HG03060 (cell line): ENCODE measurements around the gene KCNJ15.

ENCODE experiments used
- ATAC-seq: cut with Tn5 transposase; IDR thresholded peaks from one replicate; pipeline ENCODE4 v1.9.1; 2021; ENCODE audit warnings: low read depth, moderate number of reproducible peaks; ENCODE audit not compliant: unreplicated experiment

KCNJ15 gene

DNA sequence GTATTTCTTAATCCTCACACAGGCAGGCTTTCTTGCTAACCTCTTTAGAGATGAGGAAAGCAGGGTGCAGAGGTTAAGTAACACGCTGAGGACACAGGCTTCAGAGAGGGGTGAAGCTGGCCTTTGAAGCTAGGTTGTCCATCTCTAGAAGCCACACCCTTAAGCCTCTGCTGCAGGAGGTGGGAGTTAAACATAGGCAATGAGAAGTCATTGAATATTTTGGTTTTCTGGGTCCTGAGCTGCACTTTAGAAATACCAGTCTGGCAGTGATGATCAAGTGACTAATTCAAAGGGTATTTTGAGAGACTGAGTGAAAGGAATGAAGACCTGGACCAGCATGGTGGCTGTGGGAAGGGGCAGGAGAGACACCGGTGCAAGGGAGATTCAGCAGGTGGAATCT lies 9.9 kb downstream of the KCNJ15 start:
- no peak for ATAC-seq

DNA sequence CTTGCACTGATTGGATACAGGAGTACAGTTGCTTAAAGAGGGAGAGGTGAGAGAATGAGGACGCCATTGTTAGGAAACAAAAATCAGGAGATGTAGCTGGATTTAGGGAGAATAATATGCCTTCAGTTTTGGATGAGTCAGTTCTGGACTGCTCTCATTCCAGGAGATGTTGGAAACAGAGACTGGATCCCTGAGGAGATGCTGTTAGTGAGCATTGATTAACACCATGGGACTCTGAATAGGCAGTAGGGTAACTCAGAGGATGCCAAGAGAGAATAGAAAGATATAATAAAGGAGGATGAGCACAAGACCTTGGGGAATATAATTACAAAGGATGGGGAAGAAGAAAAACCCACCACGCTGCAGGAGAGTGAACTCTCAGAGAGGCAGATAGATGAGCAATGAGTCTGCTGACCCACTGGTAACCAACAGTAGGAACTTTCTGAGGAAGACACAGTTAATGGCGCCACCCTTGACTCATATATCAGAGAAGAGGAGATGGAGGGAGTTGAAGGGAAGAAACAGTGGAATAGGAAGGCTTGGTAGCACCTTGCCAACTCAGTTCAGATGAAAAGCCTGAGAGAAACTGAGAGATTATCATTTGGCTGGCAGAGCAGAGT lies 10.5 kb downstream of the KCNJ15 start:
- no peak for ATAC-seq

DNA sequence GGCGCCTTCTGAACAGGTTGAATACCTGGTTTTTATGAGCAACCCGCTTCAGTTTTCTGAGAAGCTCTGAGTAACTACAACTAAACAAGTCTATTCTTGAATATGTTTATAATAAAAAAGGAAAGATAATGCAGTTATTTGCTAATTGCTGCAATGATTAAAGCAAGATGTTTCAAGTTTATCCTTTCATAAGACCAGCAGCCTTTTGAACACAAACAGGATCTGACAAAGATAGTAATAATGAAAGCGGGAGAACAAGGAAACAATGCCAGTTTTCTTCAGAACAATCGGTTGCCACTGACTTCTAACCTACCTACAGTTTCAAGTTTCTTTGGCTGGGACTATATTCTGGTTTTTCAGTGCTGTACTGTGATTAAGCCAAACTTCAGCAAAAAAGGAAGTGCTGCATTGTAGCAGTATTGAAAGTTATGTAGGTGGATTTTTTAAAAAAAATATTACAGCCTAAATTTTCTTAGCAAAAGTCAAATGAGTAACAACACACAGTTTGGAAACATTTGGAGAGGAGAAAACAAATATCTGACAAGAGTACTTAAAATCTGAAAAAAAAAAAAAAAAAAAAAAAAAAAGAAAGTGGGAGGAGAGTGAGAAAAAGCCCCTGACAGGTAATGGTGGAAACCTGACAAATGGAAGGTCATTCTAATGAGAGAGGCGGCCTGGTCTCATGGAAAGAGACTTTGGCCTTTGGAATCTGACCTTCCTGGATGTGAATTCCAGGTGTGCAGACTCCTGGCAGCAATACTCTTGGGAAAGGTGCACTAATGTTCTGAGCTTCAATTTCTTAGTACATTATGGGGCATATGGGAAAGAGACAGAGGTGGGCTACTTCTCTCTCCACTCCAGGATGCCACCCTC lies 11.4 kb downstream of the KCNJ15 start:
- ATAC-seq, result no peak

DNA sequence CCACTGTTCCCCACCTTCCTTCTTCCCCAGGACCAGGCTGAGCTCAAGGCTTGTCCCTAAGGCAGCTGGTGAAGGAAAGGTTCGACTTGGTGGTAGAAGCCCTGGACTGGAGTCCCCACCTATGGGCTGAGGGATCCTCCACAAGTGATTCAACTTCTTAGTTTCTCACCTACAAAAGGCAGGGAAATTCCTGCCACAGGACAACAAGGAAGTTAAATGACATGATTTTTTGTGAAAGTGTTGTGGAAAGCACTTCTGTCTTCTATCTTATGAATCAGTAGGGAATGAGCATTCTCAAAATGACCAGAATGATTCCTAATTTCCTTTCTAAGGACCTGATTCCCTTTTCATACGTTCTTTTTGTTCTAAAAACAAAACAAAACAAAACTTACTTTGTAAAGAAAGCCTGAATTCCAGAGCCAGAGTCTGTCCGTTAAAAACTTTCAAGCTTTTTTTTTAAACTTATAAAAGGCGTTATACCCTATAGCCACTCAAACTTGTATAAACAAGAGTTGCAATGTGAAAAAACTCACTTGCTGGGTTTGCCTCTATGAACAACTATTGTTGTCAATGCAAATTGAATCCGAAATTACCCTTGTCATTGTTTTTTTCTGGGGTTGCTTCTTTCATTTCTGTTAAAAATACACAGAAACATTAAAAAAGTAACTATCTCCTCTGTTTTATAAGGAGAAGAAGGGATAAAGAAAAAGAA lies 12.2 kb downstream of the KCNJ15 start:
- ATAC-seq, result no peak

DNA sequence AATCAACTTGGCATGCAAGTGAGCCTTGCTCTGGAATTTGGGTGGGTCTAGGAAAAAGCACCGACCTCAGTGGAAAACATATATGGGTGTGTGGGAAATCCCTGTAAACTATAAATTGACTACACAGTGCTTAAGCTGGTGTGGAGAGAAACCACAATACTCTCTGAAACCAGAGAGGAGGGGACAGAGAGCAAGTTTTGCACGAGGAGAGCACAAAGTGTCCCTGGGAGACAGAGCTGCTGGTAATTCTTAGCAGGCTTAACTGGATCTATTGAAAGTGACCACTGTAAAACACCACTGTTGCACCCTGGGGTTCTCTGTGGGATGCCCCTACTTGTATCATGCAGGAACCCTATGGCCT lies 12.8 kb downstream of the KCNJ15 start:
- peak; percentile 44 for ATAC-seq

DNA sequence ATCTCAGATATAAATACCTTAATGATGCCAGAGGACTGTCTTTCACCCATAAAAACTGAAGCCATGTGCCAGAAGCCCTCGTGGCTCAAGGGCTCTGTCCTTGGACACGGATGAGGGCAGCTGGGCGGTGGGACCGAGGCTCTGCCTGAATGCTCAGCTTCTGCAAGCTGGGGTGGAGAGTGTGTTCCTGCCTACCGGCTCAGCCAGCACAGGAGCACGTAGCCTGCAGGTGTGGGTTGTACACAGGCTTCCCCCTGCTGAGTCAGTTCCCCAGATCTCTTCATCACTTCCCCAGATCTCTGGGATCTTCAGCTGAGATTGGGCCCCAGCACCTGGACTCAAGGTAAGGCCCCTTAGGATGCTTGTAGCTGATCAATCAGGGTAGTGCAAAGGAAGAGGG lies 15.4 kb downstream of the KCNJ15 start:
- ATAC-seq, result no peak

DNA sequence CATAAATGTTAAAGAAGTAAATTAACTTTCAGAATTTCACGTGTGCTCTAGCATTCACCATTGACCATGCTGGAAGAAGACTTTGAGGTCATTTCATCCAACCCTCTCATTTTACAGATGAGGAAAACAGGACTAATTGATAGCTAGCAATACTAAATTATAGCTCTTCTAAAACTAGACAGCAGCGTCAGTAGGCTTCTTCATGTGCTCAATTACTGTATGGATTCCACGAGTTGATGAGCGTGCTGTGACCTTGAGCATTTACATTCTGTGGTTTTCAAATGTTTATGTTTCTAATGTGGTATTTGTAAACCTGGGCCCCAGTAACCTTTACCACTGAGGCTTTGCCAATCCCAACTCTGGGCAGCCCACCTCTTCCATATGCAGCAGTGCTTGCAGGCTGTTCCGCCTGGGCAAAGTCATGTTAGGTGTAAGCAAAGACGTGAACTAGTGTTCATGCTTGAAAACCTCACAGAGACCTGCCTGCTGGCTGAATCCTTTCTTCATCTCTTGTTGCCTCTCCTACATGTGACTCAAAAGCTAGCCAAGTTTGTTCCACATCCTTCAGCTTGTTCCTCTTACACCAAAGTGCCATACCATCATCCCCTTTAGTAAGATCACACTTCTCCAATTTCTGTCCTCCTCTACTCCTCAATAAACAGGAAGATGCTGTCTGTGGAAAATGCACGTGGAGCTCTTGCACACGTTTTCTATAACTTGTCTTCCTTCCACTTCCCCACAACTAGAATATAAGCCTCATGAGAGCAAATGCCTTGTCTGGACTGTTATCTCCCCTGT lies 17.2 kb downstream of the KCNJ15 start:
- ATAC-seq, result no peak

DNA sequence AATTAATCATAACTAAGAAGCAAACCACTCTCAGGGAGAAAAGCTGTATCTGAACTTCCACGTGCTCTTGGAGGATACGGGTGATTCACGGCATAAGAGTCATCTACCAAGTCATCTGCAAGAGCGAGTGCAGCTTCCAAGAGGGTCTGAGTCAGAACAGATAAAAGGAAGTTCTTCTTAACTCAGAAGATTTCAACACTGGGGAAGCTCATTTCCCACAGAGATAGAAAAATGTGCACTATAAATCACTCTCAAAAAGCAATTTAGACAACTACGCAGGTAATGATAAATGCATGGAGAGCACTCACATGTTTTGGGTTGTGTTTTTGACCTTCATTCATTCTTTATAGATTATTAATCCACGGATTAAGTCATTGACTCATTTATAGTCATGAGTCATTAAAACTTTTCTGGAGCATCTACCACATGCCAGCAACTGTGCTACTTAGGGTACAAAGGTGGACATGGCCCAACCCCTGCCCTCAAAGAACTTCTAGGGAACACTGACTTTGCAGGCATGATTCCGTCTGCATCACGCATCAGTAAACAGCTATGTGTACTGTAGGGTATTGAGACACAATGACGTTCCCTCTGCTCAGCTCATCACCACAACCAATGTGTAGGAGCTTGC lies 20.8 kb downstream of the KCNJ15 start:
- ATAC-seq, result no peak

DNA sequence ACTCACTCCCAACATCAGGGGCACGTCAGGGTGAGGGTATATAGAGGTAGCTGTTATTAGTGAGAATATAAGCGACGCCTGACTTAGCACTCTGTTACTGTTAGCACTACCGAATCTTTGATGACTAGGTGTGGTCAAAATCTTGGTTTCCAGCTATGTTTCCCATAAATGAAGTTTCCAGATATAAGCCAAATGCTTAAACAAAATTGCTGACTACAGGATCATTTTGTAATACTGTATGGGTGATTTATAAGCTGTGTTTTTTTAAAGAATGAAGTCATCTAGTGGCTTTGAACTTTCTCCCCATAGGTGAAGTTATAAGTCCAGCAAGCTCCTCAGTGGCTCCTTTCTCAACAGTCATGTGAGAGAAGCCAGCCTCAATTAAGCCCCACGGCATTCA lies 23.7 kb downstream of the KCNJ15 start:
- ATAC-seq, result no peak

DNA sequence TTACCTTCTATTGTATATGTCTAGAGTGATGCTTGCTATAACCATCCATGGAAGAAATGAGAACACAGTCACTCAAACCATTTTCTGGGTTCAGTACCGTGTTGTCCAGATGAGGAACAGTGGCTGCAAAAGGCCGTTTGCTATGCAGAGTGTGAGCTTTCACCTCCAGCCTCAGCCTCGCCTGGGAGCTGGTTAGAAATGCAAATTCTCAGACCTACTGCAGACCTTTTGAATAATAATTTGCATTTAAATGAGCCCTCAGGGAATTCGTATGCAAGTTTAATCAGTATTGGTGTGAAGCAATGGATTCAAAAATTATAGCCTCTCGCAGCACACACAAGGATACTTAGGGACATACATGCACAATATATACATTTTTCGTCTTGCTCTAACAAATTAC lies 24.1 kb downstream of the KCNJ15 start:
- ATAC-seq, result no peak

DNA sequence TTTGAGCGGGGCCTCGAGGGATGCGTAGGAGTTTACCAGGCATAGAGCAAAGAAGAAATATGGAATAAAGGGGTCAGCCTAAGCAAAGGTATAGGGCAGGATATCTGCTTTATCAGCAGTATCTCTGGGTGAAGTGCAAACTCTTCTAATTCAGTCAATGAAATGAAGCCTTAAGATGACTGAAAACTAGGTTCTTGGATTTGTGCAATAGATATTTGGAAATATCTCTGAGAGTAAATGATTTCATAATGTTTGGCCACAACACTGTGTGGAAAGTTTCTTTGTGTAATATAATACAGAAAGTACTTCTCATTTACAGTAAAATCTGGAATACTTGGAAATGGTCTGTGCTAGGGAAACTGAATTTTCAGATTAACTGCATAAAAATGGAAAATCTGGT lies 26.1 kb downstream of the KCNJ15 start:
- ATAC-seq, result no peak

DNA sequence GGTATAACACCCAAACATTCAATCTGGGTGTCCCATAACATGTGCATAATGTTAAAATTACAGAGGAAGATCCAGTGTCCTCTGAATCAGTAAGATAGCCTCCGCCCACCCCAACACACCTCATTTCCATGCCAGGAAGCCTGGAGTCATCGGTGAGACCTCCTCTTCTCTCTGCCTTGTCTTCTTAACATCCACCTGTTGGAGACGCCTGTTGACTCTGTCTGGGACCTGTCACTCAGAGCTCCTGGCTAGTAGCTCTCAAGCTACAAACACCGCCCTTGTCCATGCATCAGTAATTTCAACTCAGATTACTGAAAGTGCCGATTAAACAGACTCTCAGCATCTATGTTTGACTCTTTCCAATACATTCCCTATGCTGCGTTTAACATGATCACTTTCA lies 27.4 kb downstream of the KCNJ15 start:
- no peak for ATAC-seq

DNA sequence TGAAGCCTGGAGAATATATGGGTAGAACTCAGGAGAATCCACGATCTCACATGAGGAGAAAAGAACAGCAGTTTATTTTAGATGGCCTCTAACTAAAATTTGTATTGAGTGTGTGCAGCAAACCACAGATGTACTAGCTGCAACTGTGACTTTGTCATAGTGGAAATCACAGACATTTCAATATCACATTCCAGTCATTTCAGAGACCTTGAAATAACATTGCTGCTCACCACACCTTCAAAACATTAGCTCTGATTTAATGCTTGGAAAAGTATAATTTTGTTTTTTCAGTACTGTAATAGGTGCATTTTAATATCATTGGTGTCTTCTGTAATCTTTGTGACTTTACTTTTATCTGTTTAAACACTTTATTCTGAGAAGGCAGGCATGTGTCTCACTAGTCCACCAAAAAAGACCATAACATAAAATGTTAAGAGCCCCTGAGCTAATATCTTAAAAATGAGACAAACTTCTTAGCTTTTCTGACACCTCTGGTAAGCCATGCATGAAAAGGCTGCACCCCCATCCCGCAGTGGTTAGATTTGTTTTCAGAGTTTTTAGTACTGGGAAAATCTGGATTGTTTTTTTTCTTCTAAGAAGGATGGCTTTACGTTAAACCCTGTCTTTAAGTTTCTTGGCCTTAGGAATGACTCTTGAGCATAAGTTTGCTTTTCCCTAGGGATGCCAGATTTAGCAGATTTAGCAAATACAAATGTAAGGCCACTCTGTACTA lies 30.1 kb downstream of the KCNJ15 start:
- ATAC-seq, result no peak

DNA sequence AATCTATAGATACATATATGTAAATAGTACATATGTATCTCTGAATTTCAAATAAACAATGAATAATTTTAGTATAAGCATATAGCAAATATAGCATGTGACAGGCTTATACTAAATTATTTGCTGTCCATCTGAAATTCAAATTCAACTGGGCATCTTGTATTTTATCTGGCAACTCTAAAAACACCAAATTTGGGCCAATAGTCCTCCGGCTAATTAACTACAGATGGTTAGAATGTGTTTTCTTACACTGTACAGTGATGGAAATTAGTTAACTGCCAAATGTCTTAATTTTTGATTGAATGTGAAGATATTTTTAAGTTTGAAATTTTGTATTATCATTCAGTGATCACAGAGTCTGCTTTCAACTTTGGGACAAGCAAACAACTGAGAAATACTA lies 30.7 kb downstream of the KCNJ15 start:
- no peak for ATAC-seq

DNA sequence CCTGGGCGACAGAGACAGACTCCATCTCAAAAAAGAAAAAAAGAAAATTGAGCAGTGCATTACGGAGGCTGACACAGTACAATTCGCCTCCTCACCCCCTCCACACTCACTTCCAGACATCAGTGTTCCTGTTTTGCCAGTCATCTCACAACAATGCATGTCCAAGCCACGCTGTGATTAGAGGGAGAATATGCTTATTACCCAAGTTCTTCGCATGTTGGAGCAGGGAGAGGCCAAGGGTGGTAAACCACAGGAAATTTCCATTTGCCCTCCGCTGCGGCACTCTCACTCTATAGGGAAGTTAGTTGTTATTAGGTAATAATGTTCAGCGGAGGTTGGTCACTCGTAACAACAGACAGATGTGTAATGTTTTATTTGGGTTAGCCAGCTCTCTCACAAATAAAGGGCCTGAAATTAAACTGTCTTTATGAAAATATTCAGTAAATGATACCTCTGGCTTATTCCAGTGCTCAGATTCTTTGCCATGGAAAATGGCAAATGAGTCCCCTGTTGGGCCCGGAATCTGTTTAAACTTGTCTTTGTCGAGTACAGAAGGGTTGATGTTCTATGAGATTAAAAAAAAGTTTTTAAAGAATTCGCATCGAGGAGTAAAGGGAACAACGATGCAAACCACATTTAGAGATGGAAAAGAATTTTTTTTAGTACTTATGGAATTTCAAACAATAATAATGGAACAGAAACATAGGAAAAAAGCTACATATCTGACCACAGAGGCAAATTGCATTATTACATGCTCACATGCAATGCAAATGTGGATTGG lies 33.1 kb downstream of the KCNJ15 start:
- no peak for ATAC-seq

DNA sequence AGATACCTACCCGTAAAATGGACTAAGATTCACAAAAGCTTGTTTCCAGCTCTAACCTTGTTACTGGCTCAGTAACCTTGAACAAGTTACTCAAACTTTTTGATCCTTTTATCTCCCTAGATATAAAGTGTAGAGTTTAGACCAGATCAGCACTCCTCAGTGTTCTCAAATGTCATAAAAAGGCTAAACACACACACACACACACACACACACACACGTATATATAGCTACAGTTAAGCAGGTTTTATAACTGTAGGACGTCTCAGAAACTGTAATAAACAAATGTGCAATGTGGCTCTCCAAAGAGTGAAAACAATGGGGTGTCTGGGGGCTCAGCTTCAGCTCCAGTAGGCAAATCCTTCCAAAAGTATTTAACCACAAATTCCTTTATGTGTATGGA lies 34.0 kb downstream of the KCNJ15 start:
- ATAC-seq, result no peak

DNA sequence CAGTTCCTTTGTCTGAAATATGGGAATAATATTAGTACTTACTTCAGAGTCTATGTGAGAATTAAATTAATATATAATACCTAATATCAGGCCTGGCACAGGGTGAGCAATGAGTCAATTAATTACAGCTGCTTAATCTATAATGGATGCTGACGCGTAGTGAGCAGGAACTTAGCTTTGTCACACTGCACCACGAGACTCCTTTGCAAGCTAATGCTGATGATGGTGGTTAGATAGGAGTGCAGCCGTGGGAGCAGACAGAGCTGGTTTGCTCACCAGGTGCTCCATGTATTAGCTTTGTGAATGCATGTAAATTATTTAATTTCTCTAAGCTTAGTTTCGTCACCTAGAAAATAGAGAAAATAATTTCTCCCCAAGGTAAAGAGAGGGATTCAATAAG lies 35.1 kb downstream of the KCNJ15 start:
- no peak for ATAC-seq

DNA sequence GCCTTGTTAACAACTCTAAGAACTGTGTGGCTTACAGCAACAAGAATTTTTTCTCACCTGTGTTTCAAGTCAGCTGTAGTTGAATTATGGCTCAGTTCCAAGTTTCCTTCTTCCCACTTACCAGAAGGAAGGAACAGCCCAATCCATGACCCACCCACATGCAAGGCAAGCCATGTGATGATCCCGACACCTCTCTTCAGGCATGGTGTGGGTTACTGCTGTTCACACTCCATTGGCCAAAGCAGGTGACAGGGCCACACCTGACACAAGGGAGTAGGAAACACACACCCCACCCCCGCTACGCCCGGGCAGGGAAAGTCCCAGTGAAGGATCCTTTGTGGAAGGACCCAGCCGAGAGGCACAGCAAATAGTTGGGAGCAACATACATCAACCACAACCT lies 36.3 kb downstream of the KCNJ15 start:
- no peak for ATAC-seq

DNA sequence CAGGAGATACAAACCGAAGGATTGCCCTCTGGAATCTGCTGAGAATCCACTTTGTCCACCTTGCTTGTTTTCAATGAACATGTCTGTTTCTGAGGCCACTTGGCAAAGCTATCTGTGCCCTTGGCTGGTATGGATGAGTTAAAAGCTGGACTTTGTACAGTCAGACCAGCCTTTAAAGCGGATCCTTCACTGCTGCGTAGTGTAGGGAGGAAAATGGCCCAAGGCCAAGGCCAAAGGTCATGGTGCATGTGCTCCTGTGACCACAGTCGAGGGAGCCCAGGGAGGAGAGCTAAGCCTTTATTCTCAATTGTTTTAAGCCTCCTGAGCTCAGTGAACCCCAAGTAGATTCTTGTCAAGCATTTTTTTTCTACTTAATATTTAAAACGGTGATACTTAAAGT lies 37.0 kb downstream of the KCNJ15 start:
- no peak for ATAC-seq
